ENCODE results near the gene TTR.

Gene TTR

GRCh38 chr18:31590570-31590969 is 1.1 kb upstream of the TTR start:
- Histone ChIP-seq H3K4me1 (ENCODE audit: control insufficient read depth in 2 of 2, insufficient read depth in 1 of 2, low read depth in 1 of 2, low read length in 2 of 2) (peaks cover 3 to 6% of the 10 kb centered on the region in 2 donors), H3K4me3 (ENCODE audit: low read length in 2 of 2) (no peak overlapping the region), H4K8ac (ENCODE audit: low read depth, low read length) (no peak overlapping the region), H2BK12ac (ENCODE audit: low read length) (no peak overlapping the region), H3K23ac (ENCODE audit: low read depth, low read length, poor library complexity) (no peak overlapping the region), H3K14ac (ENCODE audit: low read length) (no peak overlapping the region), H4K91ac (ENCODE audit: low read depth, low read length, poor library complexity) (no peak overlapping the region), H2BK15ac (ENCODE audit: low read length) (no peak overlapping the region), H3K79me1 (ENCODE audit: low read depth, low read length) (no peaks in the 10 kb centered on the region), H3K9me3 (replicated peaks in 1 of 2; ENCODE audit: control insufficient read depth in 2 of 2, insufficient read depth in 1 of 2, low read depth in 1 of 2, low read length in 2 of 2) (peaks cover 0 to 3% of the 10 kb centered on the region in 2 donors), H2AFZ (ENCODE audit: low read length) (no peak overlapping the region), H3K4me2 (ENCODE audit: insufficient read depth, low read length, poor library complexity, severe bottlenecking) (no peak overlapping the region), H3K9ac (ENCODE audit: low read depth, low read length, poor library complexity) (no peak overlapping the region), H2BK5ac (ENCODE audit: low read length) (no peak overlapping the region), H3K27ac (replicated peaks; ENCODE audit: low read length) (no peak overlapping the region), H3K27me3 (ENCODE audit: control insufficient read depth in 3 of 3, insufficient read depth in 3 of 3, low read depth in 1 of 3, low read length in 3 of 3) (no peaks in the 10 kb centered on the region), H3K18ac (ENCODE audit: low read length) (no peak overlapping the region), H3K4ac (ENCODE audit: low read length) (no peak overlapping the region), H2BK120ac (ENCODE audit: low read depth, low read length) (no peak overlapping the region), H2AK5ac (ENCODE audit: low read depth, low read length) (no peak overlapping the region), H3K36me3 (replicated peaks in 1 of 2; ENCODE audit: control insufficient read depth in 2 of 2, insufficient read depth in 2 of 2, low read length in 2 of 2) (no peaks in the 10 kb centered on the region)
- WGBS, 2 donors (ENCODE audit: extremely low coverage in 2 of 2, insufficient read length in 2 of 2, insufficient replicate concordance in 1 of 2), result no CpG with 5 or more reads among the region's 8 CpGs
- DNase-seq (ENCODE audit: low spot score), result no peak

- WGBS, 2 donors (ENCODE audit: extremely low coverage in 2 of 2, insufficient read length in 2 of 2, insufficient replicate concordance in 1 of 2), result no CpG with 5 or more reads among the region's 2 CpGs
- Histone ChIP-seq H2AK5ac (ENCODE audit: low read depth, low read length) (no peak overlapping the region), H3K9me3 (replicated peaks in 1 of 2; ENCODE audit: control insufficient read depth in 2 of 2, insufficient read depth in 1 of 2, low read depth in 1 of 2, low read length in 2 of 2) (peaks cover 0 to 3% of the 10 kb centered on the region in 2 donors), H2BK15ac (ENCODE audit: low read length) (no peak overlapping the region), H3K4ac (ENCODE audit: low read length) (no peak overlapping the region), H3K27me3 (ENCODE audit: control insufficient read depth in 3 of 3, insufficient read depth in 3 of 3, low read depth in 1 of 3, low read length in 3 of 3) (no peaks in the 10 kb centered on the region), H2BK5ac (ENCODE audit: low read length) (no peak overlapping the region), H3K4me3 (ENCODE audit: low read length in 2 of 2) (no peak overlapping the region), H2BK12ac (ENCODE audit: low read length) (no peak overlapping the region), H3K23ac (ENCODE audit: low read depth, low read length, poor library complexity) (no peak overlapping the region), H3K14ac (ENCODE audit: low read length) (no peak overlapping the region), H3K9ac (ENCODE audit: low read depth, low read length, poor library complexity) (no peak overlapping the region), H2AFZ (ENCODE audit: low read length) (no peak overlapping the region), H2BK120ac (ENCODE audit: low read depth, low read length) (no peak overlapping the region), H3K79me1 (ENCODE audit: low read depth, low read length) (no peaks in the 10 kb centered on the region), H4K8ac (ENCODE audit: low read depth, low read length) (no peak overlapping the region), H3K27ac (replicated peaks; ENCODE audit: low read length) (no peak overlapping the region), H3K4me2 (ENCODE audit: insufficient read depth, low read length, poor library complexity, severe bottlenecking) (no peak overlapping the region), H3K4me1 (ENCODE audit: control insufficient read depth in 2 of 2, insufficient read depth in 1 of 2, low read depth in 1 of 2, low read length in 2 of 2) (peaks cover 3 to 6% of the 10 kb centered on the region in 2 donors), H4K91ac (ENCODE audit: low read depth, low read length, poor library complexity) (no peak overlapping the region), H3K18ac (ENCODE audit: low read length) (no peak overlapping the region), H3K36me3 (replicated peaks in 1 of 2; ENCODE audit: control insufficient read depth in 2 of 2, insufficient read depth in 2 of 2, low read length in 2 of 2) (no peaks in the 10 kb centered on the region)
- no peak for DNase-seq (ENCODE audit: low spot score)
These were observed 564 bp upstream of the TTR start for GRCh38 chr18:31591113-31591512.

- no peak overlapping the region for H3K18ac ChIP-seq (ENCODE audit: low read length)
- H2AFZ ChIP-seq (ENCODE audit: low read length), result no peak overlapping the region
- H3K27ac ChIP-seq (replicated peaks; ENCODE audit: low read length), result no peak overlapping the region
- no peaks in the 10 kb centered on the region for H3K36me3 ChIP-seq (replicated peaks in 1 of 2; ENCODE audit: control insufficient read depth in 2 of 2, insufficient read depth in 2 of 2, low read length in 2 of 2)
- no peak for DNase-seq (ENCODE audit: low spot score)
- no peak overlapping the region for H2BK12ac ChIP-seq (ENCODE audit: low read length)
- peaks cover 0 to 2% of the 10 kb centered on the region in 2 donors for H3K4me1 ChIP-seq (ENCODE audit: control insufficient read depth in 2 of 2, insufficient read depth in 1 of 2, low read depth in 1 of 2, low read length in 2 of 2)
- no peak overlapping the region for H2BK15ac ChIP-seq (ENCODE audit: low read length)
- H4K91ac ChIP-seq (ENCODE audit: low read depth, low read length, poor library complexity), result no peak overlapping the region
- H3K27me3 ChIP-seq (ENCODE audit: control insufficient read depth in 3 of 3, insufficient read depth in 3 of 3, low read depth in 1 of 3, low read length in 3 of 3), result no peaks in the 10 kb centered on the region
- H2AK5ac ChIP-seq (ENCODE audit: low read depth, low read length), result no peak overlapping the region
- H2BK120ac ChIP-seq (ENCODE audit: low read depth, low read length), result no peak overlapping the region
- no peak overlapping the region for H3K9ac ChIP-seq (ENCODE audit: low read depth, low read length, poor library complexity)
- H3K79me1 ChIP-seq (ENCODE audit: low read depth, low read length), result no peaks in the 10 kb centered on the region
- peaks cover 0 to 3% of the 10 kb centered on the region in 2 donors for H3K9me3 ChIP-seq (replicated peaks in 1 of 2; ENCODE audit: control insufficient read depth in 2 of 2, insufficient read depth in 1 of 2, low read depth in 1 of 2, low read length in 2 of 2)
- no peak overlapping the region for H3K14ac ChIP-seq (ENCODE audit: low read length)
- H3K4me2 ChIP-seq (ENCODE audit: insufficient read depth, low read length, poor library complexity, severe bottlenecking), result no peak overlapping the region
- H3K4ac ChIP-seq (ENCODE audit: low read length), result no peak overlapping the region
- H3K23ac ChIP-seq (ENCODE audit: low read depth, low read length, poor library complexity), result no peak overlapping the region
- no peak overlapping the region for H4K8ac ChIP-seq (ENCODE audit: low read depth, low read length)
- H3K4me3 ChIP-seq (ENCODE audit: low read length in 2 of 2), result no peak overlapping the region
- H2BK5ac ChIP-seq (ENCODE audit: low read length), result no peak overlapping the region
- no CpG with 5 or more reads among the region's 10 CpGs for WGBS, 2 donors (ENCODE audit: extremely low coverage in 2 of 2, insufficient read length in 2 of 2, insufficient replicate concordance in 1 of 2)
These were observed 955 bp downstream of the TTR start for GRCh38 chr18:31592506-31593157.

GRCh38 chr18:31595121-31595771 is 3.6 kb downstream of the TTR start:
- no peak overlapping the region for H3K4ac ChIP-seq (ENCODE audit: low read length)
- H3K14ac ChIP-seq (ENCODE audit: low read length), result no peak overlapping the region
- H3K9me3 ChIP-seq (replicated peaks in 1 of 2; ENCODE audit: control insufficient read depth in 2 of 2, insufficient read depth in 1 of 2, low read depth in 1 of 2, low read length in 2 of 2), result peaks cover 0 to 3% of the 10 kb centered on the region in 2 donors
- H2AK5ac ChIP-seq (ENCODE audit: low read depth, low read length), result no peak overlapping the region
- H2BK12ac ChIP-seq (ENCODE audit: low read length), result no peak overlapping the region
- H3K23ac ChIP-seq (ENCODE audit: low read depth, low read length, poor library complexity), result no peak overlapping the region
- H2BK5ac ChIP-seq (ENCODE audit: low read length), result no peak overlapping the region
- no peaks in the 10 kb centered on the region for H3K36me3 ChIP-seq (replicated peaks in 1 of 2; ENCODE audit: control insufficient read depth in 2 of 2, insufficient read depth in 2 of 2, low read length in 2 of 2)
- H4K91ac ChIP-seq (ENCODE audit: low read depth, low read length, poor library complexity), result no peak overlapping the region
- H2BK15ac ChIP-seq (ENCODE audit: low read length), result no peak overlapping the region
- no peak overlapping the region for H2AFZ ChIP-seq (ENCODE audit: low read length)
- no peak overlapping the region for H3K18ac ChIP-seq (ENCODE audit: low read length)
- no peak overlapping the region for H3K4me2 ChIP-seq (ENCODE audit: insufficient read depth, low read length, poor library complexity, severe bottlenecking)
- H3K4me1 ChIP-seq (ENCODE audit: control insufficient read depth in 2 of 2, insufficient read depth in 1 of 2, low read depth in 1 of 2, low read length in 2 of 2), result no peaks in the 10 kb centered on the region
- no peak overlapping the region for H3K27ac ChIP-seq (replicated peaks; ENCODE audit: low read length)
- no peak overlapping the region for H3K4me3 ChIP-seq (ENCODE audit: low read length in 2 of 2)
- DNase-seq (ENCODE audit: low spot score), result no peak
- no CpG with 5 or more reads among the region's 5 CpGs for WGBS, 2 donors (ENCODE audit: extremely low coverage in 2 of 2, insufficient read length in 2 of 2, insufficient replicate concordance in 1 of 2)
- no peaks in the 10 kb centered on the region for H3K27me3 ChIP-seq (ENCODE audit: control insufficient read depth in 3 of 3, insufficient read depth in 3 of 3, low read depth in 1 of 3, low read length in 3 of 3)
- no peaks in the 10 kb centered on the region for H3K79me1 ChIP-seq (ENCODE audit: low read depth, low read length)
- H2BK120ac ChIP-seq (ENCODE audit: low read depth, low read length), result no peak overlapping the region
- H3K9ac ChIP-seq (ENCODE audit: low read depth, low read length, poor library complexity), result no peak overlapping the region
- H4K8ac ChIP-seq (ENCODE audit: low read depth, low read length), result no peak overlapping the region

All from neuronal stem cell (in vitro differentiated cells).